K562 (cell line): Measurements from ENCODE around the gene PHLDB2. TPM values are rescaled to one million over a fixed set of nuclear protein-coding genes. Genes with fewer than 3 reads are reported as not detected.

ENCODE experiments used
- ATAC-seq: fragments of 200-7000 bp; cut with Tn5 transposase; 3 replicates; pipeline ENCODE4 v1.9.1; 2020; ENCODE audit warnings: moderate library complexity
- BruUV-seq: library from RNA; stranded (reverse); fragments of 400-500 nt; replicated peaks from 2 replicates; lab custom pipeline; 2021; lab: Mats Ljungman, UMichigan
- CTCF ChIA-PET: fragments of 300-600 bp; formaldehyde crosslinking; extraction: SDS; loops from one replicate; lab custom pipeline; 2021; ENCODE audit warnings: low intra/inter-chr PET ratio; lab: Yijun Ruan, JAX
- POLR2A ChIA-PET: fragments of 300-600, 350-650 bp; sonication (Branson Sonifier 250); formaldehyde crosslinking; extraction: SDS; loops from one replicate; lab custom pipeline; 2021; ENCODE audit warnings: antibody characterized with exemption, inconsistent platforms; lab: Yijun Ruan, JAX
- DNase-seq, 4 experiments: peaks; one replicate each; pipeline versions ENCODE4 v3.0.0 to v3.0.0-alpha.2; 2011 to 2018; ENCODE audit warnings: low spot score in 3 of 4, mixed read lengths in 3 of 4; ENCODE audit errors: extremely low read depth in 1 of 4
- FAIRE-seq: peaks from 2 replicates; lab custom pipeline; 2011; peaks lifted over from hg19 to GRCh38; lab: Jason Lieb, UNC
- H2AFZ ChIP-seq: 2 replicates; pipeline ENCODE4 v1.6.0; 2011; ENCODE audit warnings: low read depth, low read length, control low read depth, inconsistent platforms
- H3K27ac ChIP-seq: fragments of 200-600 bp; 3 replicates; pipeline ENCODE4 v1.8.0; 2011; ENCODE audit warnings: low read depth, mild to moderate bottlenecking, control low read depth, inconsistent platforms, low read length, moderate library complexity, mixed read lengths; ENCODE audit errors: extremely low read depth
- H3K27me3 ChIP-seq, 2 experiments: fragments of 300-600 bp in 1 of 2; 2 replicates in 1 of 2; 3 replicates in 1 of 2; pipeline versions ENCODE4 v1.6.0 to v1.8.0; 2011; ENCODE audit warnings: inconsistent platforms in 2 of 2, low read length in 2 of 2, mild to moderate bottlenecking in 1 of 2, mixed read lengths in 1 of 2, moderate library complexity in 1 of 2; ENCODE audit not compliant: control insufficient read depth in 2 of 2, insufficient read depth in 2 of 2
- H3K36me3 ChIP-seq: fragments of 300-600 bp; 3 replicates; pipeline ENCODE4 v1.8.0; 2011; ENCODE audit warnings: mild to moderate bottlenecking, low read length, inconsistent platforms; ENCODE audit not compliant: control insufficient read depth, insufficient read depth
- H3K4me1 ChIP-seq, 2 experiments: fragments of 200-600 bp in 1 of 2; replicated peaks in 1 of 2; 2 replicates in 1 of 2; 3 replicates in 1 of 2; pipeline versions ENCODE4 v1.5.1 to v1.8.0; 2011; ENCODE audit warnings: inconsistent platforms in 2 of 2, low read length in 2 of 2, mild to moderate bottlenecking in 1 of 2, mixed read lengths in 1 of 2, moderate library complexity in 1 of 2; ENCODE audit not compliant: control insufficient read depth in 2 of 2, insufficient read depth in 2 of 2
- H3K4me2 ChIP-seq: 2 replicates; pipeline ENCODE4 v1.6.1; 2011; ENCODE audit warnings: low read length, control low read depth, inconsistent platforms, mixed read lengths; ENCODE audit not compliant: insufficient read depth
- H3K4me3 ChIP-seq: fragments of 200-600 bp; sonication (generic), shearing (Covaris generic); 2 replicates; pipeline ENCODE4 v1.5.1; 2016; ENCODE audit warnings: control low read depth, inconsistent platforms
- H3K79me2 ChIP-seq: fragments of 200-600 bp; 3 replicates; pipeline ENCODE4 v1.8.0; 2011; ENCODE audit warnings: low read length, inconsistent platforms; ENCODE audit not compliant: control insufficient read depth, insufficient read depth
- H3K9ac ChIP-seq, 2 experiments: 2 replicates each; pipeline versions ENCODE4 v1.6.0 to v1.6.1; 2011; ENCODE audit warnings: low read depth in 2 of 2, low read length in 2 of 2, control low read depth in 1 of 2, inconsistent platforms in 1 of 2, mild to moderate bottlenecking in 1 of 2, mixed read lengths in 1 of 2; ENCODE audit not compliant: insufficient read depth in 1 of 2
- H3K9me1 ChIP-seq: one replicate; pipeline ENCODE4 v1.6.0; 2011; ENCODE audit warnings: inconsistent platforms, mild to moderate bottlenecking, low read length, moderate library complexity; ENCODE audit not compliant: control insufficient read depth, insufficient read depth
- H3K9me3 ChIP-seq: replicated peaks from 2 replicates; pipeline ENCODE4 v1.5.1; 2011; ENCODE audit warnings: low read depth, low read length, inconsistent platforms; ENCODE audit not compliant: control insufficient read depth, insufficient read depth
- H4K20me1 ChIP-seq: replicated peaks from 2 replicates; pipeline ENCODE4 v1.6.1; 2011; ENCODE audit warnings: low read length, inconsistent platforms, mixed read lengths; ENCODE audit not compliant: control insufficient read depth, insufficient read depth
- BRF2 ChIP-seq: IDR thresholded peaks from 3 replicates; pipeline ENCODE4 v1.6.1; 2011; ENCODE audit warnings: borderline replicate concordance, mild to moderate bottlenecking; ENCODE audit not compliant: insufficient read length, insufficient read depth
- FOXP4 ChIP-seq: sonication (generic); formaldehyde crosslinking; IDR thresholded peaks from 2 replicates; pipeline ENCODE4 v1.8.0; 2022; ENCODE audit warnings: mild to moderate bottlenecking, missing genetic modification reagents, borderline replicate concordance
- HDAC3 ChIP-seq: fragments of 450-650 bp; IDR thresholded peaks from 2 replicates; pipeline ENCODE4 v1.6.1; 2018; ENCODE audit warnings: borderline replicate concordance, mild to moderate bottlenecking, moderate library complexity; ENCODE audit not compliant: partially characterized antibody
- PCBP2 ChIP-seq: fragments of 200-400 bp; formaldehyde crosslinking; IDR thresholded peaks from 2 replicates; pipeline ENCODE4 v1.6.1; 2018; ENCODE audit warnings: low read length, low read depth, mild to moderate bottlenecking, moderate library complexity; ENCODE audit not compliant: poor library complexity, severe bottlenecking
- SMAD1 ChIP-seq: fragments of 150-350 bp; IDR thresholded peaks from 2 replicates; pipeline ENCODE4 v1.6.1; 2014; ENCODE audit warnings: low read length, low read depth; ENCODE audit not compliant: partially characterized antibody
- ZKSCAN1 ChIP-seq: fragments of 150-350 bp; IDR thresholded peaks from 2 replicates; pipeline ENCODE4 v1.6.1; 2016; ENCODE audit warnings: low read depth, low read length
- WGBS: fragments of 100-300 bp; shearing (Covaris generic); methylation state at CpG from one replicate; pipeline ENCODE4 v1.1.6; 2016; ENCODE audit warnings: low coverage, mixed read lengths; ENCODE audit not compliant: insufficient coverage; ENCODE audit errors: missing lambda C conversion rate; 5-methylcytosine and 5-hydroxymethylcytosine counted together
- in situ Hi-C: fragments of 300-500 bp; cut with MboI; formaldehyde crosslinking; loops from 4 replicates; pipeline ENCODE4 v1.15.0; 2018; ENCODE audit warnings: inconsistent platforms, mixed read lengths
- intact Hi-C: fragments of 100-400 bp; cut with micrococcal nuclease; formaldehyde crosslinking; loops from 2 replicates; pipeline ENCODE4 v1.14.2; 2022
- polyA plus RNA-seq, 8 experiments: library from polyadenylated mRNA; depleted of rRNA in 4 of 8; stranded (reverse) in 5 of 8; unstranded in 3 of 8; fragments of >200 nt; fragmentation: Nextera tagmentation in 2 of 8; fragmentation: Illumina TruSeq in 1 of 8; extraction: Ambion mirVana in 2 of 8; extraction: Trizol in 1 of 8; gene quantifications; 2 replicates each; pipeline versions ENCODE4 v1.2.1 to v1.2.3, GENCODE V29; 2011 to 2014; ENCODE audit warnings: inconsistent platforms in 1 of 8, missing spikeins in 1 of 8
- total RNA-seq, 7 experiments: library from RNA; depleted of rRNA in 6 of 7; stranded (reverse); fragments of >200 nt in 6 of 7; fragmentation: Illumina TruSeq in 2 of 7; extraction: Trizol in 2 of 7; gene quantifications; 2 replicates each; pipeline versions ENCODE4 v1.2.1 to v1.2.3, GENCODE V29; 2011 to 2021; ENCODE audit warnings: low replicate concordance in 1 of 7

Gene PHLDB2
- total and polyA plus RNA-seq, 9 of the 15 experiments (the other 6 are each of a cell fraction or from before 2014, with no cell fraction given) = 0.04 TPM; not detected in 8

- CTCF ChIA-PET = no interaction called here
- no peak overlapping the region for H3K27ac ChIP-seq
These were observed 150.6 kb downstream of the PHLDB2 start for GRCh38 chr3:112009670-112010069.

More at GRCh38 chr3:112009670-112010069, 150.6 kb downstream of the PHLDB2 start:
- in situ Hi-C loops = no loop called here
- WGBS = 3% methylated on average over 2 of the region's 2 CpGs
- H3K9ac ChIP-seq = no peak overlapping the region
- no peaks in the 10 kb centered on the region for H3K27me3 ChIP-seq
- intact Hi-C loops = loop anchor here (10.0 kb wide), 1 partner anchor 115 kb away; no protein-coding TSS in a partner anchor
- DNase-seq (no peak), FAIRE-seq (no peak), ATAC-seq (no peak)
- no peak overlapping the region for H3K4me3 ChIP-seq
- H4K20me1 ChIP-seq = no peaks in the 10 kb centered on the region
- H3K9me3 ChIP-seq = no peaks in the 10 kb centered on the region
- H3K36me3 ChIP-seq = no peaks in the 10 kb centered on the region
- no peak overlapping the region for H2AFZ ChIP-seq
- no peaks in the 10 kb centered on the region for H3K4me1 ChIP-seq
- no peak for TF ChIP-seq FOXP4
- TF ChIP-seq HDAC3 = no peak
- no peak for TF ChIP-seq PCBP2
- no peak for TF ChIP-seq BRF2
- TF ChIP-seq ZKSCAN1 = no peak
- no peak for TF ChIP-seq SMAD1
- BruUV-seq = no TSS peak
- no peaks in the 10 kb centered on the region for H3K9me1 ChIP-seq
- no peak overlapping the region for H3K4me2 ChIP-seq
- no peaks in the 10 kb centered on the region for H3K79me2 ChIP-seq
- POLR2A ChIA-PET = interaction anchor here (0.6 kb wide), 1 partner anchor 390 kb away, joined by 4 read pairs; no protein-coding TSS in a partner anchor
